Liver (tissue), 9 donors: ENCODE data around the gene USP49. TPM values are rescaled to one million over a fixed set of nuclear protein-coding genes. Genes with fewer than 3 reads are reported as not detected.

ENCODE experiments used
- DNase-seq: peaks from one replicate; pipeline ENCODE4 v3.0.0-alpha.2; 2017; ENCODE audit warnings: low spot score
- H3K27ac ChIP-seq, 2 donors: one replicate each; pipeline ENCODE4 v1.7.0; 2013; ENCODE audit warnings: inconsistent platforms in 2 of 2, low read length in 2 of 2, control low read depth in 1 of 2, low read depth in 1 of 2, mild to moderate bottlenecking in 1 of 2
- H3K27me3 ChIP-seq, 4 donors: one replicate each; pipeline versions ENCODE4 v1.6.1 to v1.7.0; 2013; ENCODE audit warnings: low read length in 3 of 4, inconsistent platforms in 1 of 4, mild to moderate bottlenecking in 1 of 4, moderate library complexity in 1 of 4; ENCODE audit not compliant: control insufficient read depth in 4 of 4, insufficient read depth in 4 of 4
- H3K36me3 ChIP-seq, 4 donors: one replicate each; pipeline versions ENCODE4 v1.6.1 to v1.7.0; 2013; ENCODE audit warnings: low read length in 3 of 4, mild to moderate bottlenecking in 3 of 4, low read depth in 1 of 4, moderate library complexity in 1 of 4; ENCODE audit not compliant: control insufficient read depth in 4 of 4, insufficient read depth in 3 of 4
- H3K4me1 ChIP-seq, 4 donors: one replicate each; pipeline versions ENCODE4 v1.6.1 to v1.7.0; 2013; ENCODE audit warnings: low read length in 3 of 4, mild to moderate bottlenecking in 3 of 4, moderate library complexity in 1 of 4; ENCODE audit not compliant: control insufficient read depth in 4 of 4, insufficient read depth in 4 of 4
- H3K4me3 ChIP-seq, 3 donors: one replicate each; pipeline versions ENCODE4 v1.6.1 to v1.7.0; 2013; ENCODE audit warnings: low read length in 3 of 3, control low read depth in 1 of 3, low read depth in 1 of 3, mild to moderate bottlenecking in 1 of 3
- H3K9ac ChIP-seq, 2 donors: one replicate each; pipeline ENCODE4 v1.7.0; 2013; ENCODE audit warnings: low read length in 2 of 2, mild to moderate bottlenecking in 2 of 2, moderate library complexity in 2 of 2, control low read depth in 1 of 2, low read depth in 1 of 2
- H3K9me3 ChIP-seq, 4 donors: one replicate each; pipeline versions ENCODE4 v1.6.1 to v1.7.0; 2013; ENCODE audit warnings: low read length in 3 of 4; ENCODE audit not compliant: control insufficient read depth in 4 of 4
- ATF3 ChIP-seq: IDR thresholded peaks from 2 replicates; pipeline ENCODE4 v1.6.1; 2016; ENCODE audit warnings: antibody characterized with exemption
- CTCF ChIP-seq: fragments of 150-350 bp; IDR thresholded peaks from 2 replicates; pipeline ENCODE4 v1.5.1; 2017; ENCODE audit warnings: improper control_type of control experiment, low read depth, low read length; ENCODE audit not compliant: missing input control
- EGR1 ChIP-seq, 2 donors: IDR thresholded peaks; 2 replicates each; pipeline ENCODE4 v1.6.1; 2016 to 2018; ENCODE audit warnings: antibody characterized with exemption in 2 of 2, low read depth in 2 of 2
- FOXA1 ChIP-seq: IDR thresholded peaks from 2 replicates; pipeline ENCODE4 v1.6.1; 2016; ENCODE audit warnings: antibody characterized with exemption
- FOXA2 ChIP-seq: IDR thresholded peaks from 2 replicates; pipeline ENCODE4 v1.6.1; 2016; ENCODE audit warnings: antibody characterized with exemption
- GABPA ChIP-seq, 2 donors: IDR thresholded peaks in 1 of 2; conservative IDR thresholded peaks in 1 of 2; 2 replicates each; pipeline ENCODE4 v1.6.1; 2016; ENCODE audit warnings: antibody characterized with exemption in 2 of 2, mild to moderate bottlenecking in 1 of 2, moderate library complexity in 1 of 2
- HNF4A ChIP-seq, 2 donors: conservative IDR thresholded peaks; 2 replicates each; pipeline ENCODE4 v1.6.1; 2016; ENCODE audit warnings: antibody characterized with exemption in 2 of 2, mild to moderate bottlenecking in 2 of 2
- HNF4G ChIP-seq: IDR thresholded peaks from 2 replicates; pipeline ENCODE4 v1.6.1; 2016; ENCODE audit warnings: antibody characterized with exemption
- JUND ChIP-seq, 2 donors: IDR thresholded peaks; 2 replicates each; pipeline ENCODE4 v1.6.1; 2016; ENCODE audit warnings: antibody characterized with exemption in 2 of 2
- MAX ChIP-seq: IDR thresholded peaks from 2 replicates; pipeline ENCODE4 v1.6.1; 2016; ENCODE audit warnings: antibody characterized with exemption
- NR2F2 ChIP-seq: IDR thresholded peaks from 2 replicates; pipeline ENCODE4 v1.6.1; 2016; ENCODE audit warnings: antibody characterized with exemption
- RAD21 ChIP-seq, 2 donors: IDR thresholded peaks; 2 replicates each; pipeline ENCODE4 v1.6.1; 2016; ENCODE audit warnings: antibody characterized with exemption in 2 of 2, mild to moderate bottlenecking in 2 of 2
- REST ChIP-seq: IDR thresholded peaks from 2 replicates; pipeline ENCODE4 v1.6.1; 2016; ENCODE audit warnings: antibody characterized with exemption, mild to moderate bottlenecking
- RXRA ChIP-seq, 2 donors: IDR thresholded peaks; 2 replicates each; pipeline ENCODE4 v1.6.1; 2017 to 2018; ENCODE audit warnings: antibody characterized with exemption in 2 of 2, mild to moderate bottlenecking in 1 of 2
- SP1 ChIP-seq: IDR thresholded peaks from 2 replicates; pipeline ENCODE4 v1.6.1; 2018; ENCODE audit warnings: antibody characterized with exemption, mild to moderate bottlenecking
- TAF1 ChIP-seq: conservative IDR thresholded peaks from 2 replicates; pipeline ENCODE4 v1.6.1; 2016; ENCODE audit warnings: antibody characterized with exemption, mild to moderate bottlenecking
- YY1 ChIP-seq: IDR thresholded peaks from 2 replicates; pipeline ENCODE4 v1.6.1; 2016; ENCODE audit warnings: antibody characterized with exemption, mild to moderate bottlenecking
- ZBTB33 ChIP-seq: IDR thresholded peaks from 2 replicates; pipeline ENCODE4 v1.6.1; 2016; ENCODE audit warnings: antibody characterized with exemption
- WGBS: extraction: QIAGEN DNeasy Blood & Tissue Kit; methylation state at CpG from one replicate; pipeline ENCODE4 v1.1.7; 2013; 5-methylcytosine and 5-hydroxymethylcytosine counted together
- polyA plus RNA-seq, 2 donors: library from polyadenylated mRNA; stranded (reverse) in 1 of 2; unstranded in 1 of 2; fragments of 200-250 nt in 1 of 2; fragments of >200 nt in 1 of 2; fragmentation: Nextera tagmentation in 1 of 2; extraction: Ambion mirVana in 1 of 2; gene quantifications; one replicate each; pipeline versions ENCODE4 v1.2.1 to v1.2.3, GENCODE V29; 2013 to 2015
- total RNA-seq, 2 donors: library from RNA; depleted of rRNA; stranded (reverse); fragments of >200 nt; gene quantifications; one replicate each; pipeline ENCODE4 v1.2.3, GENCODE V29; 2014
- donor health status: healthy.
- donor health status: healthy.
- donor health status: healthy.
- donor health status: healthy.
- donor health status: healthy.

Gene USP49
- total and polyA plus RNA-seq, 4 donors, result 0.33 to 3.4 (median 1.1) TPM

- no peaks in the 10 kb centered on the region for H3K27me3 ChIP-seq
- H3K4me3 ChIP-seq, result peak within 1 kb of the TSS; percentile 91 to 95 (median 93)
- H3K27ac ChIP-seq, result peak within 1 kb of the TSS; percentile 99 to 100
- H3K9me3 ChIP-seq, result no peaks in the 10 kb centered on the region
- TF ChIP-seq FOXA1, result no peak
- TF ChIP-seq SP1, result peak; percentile 88
- TF ChIP-seq HNF4G, result peak; percentile 46
- TF ChIP-seq EGR1 (IDR thresholded peaks at IDR 0.05; ENCODE audit: low read depth in 2 of 2), result no peak
- peak; percentile 20 for TF ChIP-seq NR2F2
- peak; percentile 77 for TF ChIP-seq ZBTB33
- peak; percentile 45 for TF ChIP-seq REST
- TF ChIP-seq HNF4A (conservative IDR thresholded peaks at IDR 0.05), result peak; percentile 66 to 75
- TF ChIP-seq GABPA (IDR thresholded peaks at IDR 0.05 in 1 of 2, conservative IDR thresholded peaks at IDR 0.05 in 1 of 2), result peak; percentile 86 to 96
- TF ChIP-seq TAF1, result peak; percentile 62
- peak; percentile 67 for TF ChIP-seq ATF3
- TF ChIP-seq FOXA2, result no peak
- peak; percentile 32 to 44 for TF ChIP-seq RXRA (IDR thresholded peaks at IDR 0.05)
- TF ChIP-seq YY1, result peak; percentile 78
- TF ChIP-seq RAD21 (IDR thresholded peaks at IDR 0.05), result peak; percentile 45 to 55
- TF ChIP-seq CTCF, result peak; percentile 94
- peak; percentile 91 for TF ChIP-seq MAX
- peak; percentile 83 to 91 for TF ChIP-seq JUND (IDR thresholded peaks at IDR 0.05)
- WGBS, result under 1% methylated on average over 55 of the region's 55 CpGs
- H3K4me1 ChIP-seq, result peaks cover 2 to 36% (median 25%) of the 10 kb centered on the region in 4 donors
- H3K9ac ChIP-seq, result peak within 1 kb of the TSS; percentile 61 to 95
- H3K36me3 ChIP-seq, result peaks cover 0 to 5% (median 4%) of the 10 kb centered on the region in 4 donors
- peak; percentile 97 for DNase-seq
These were observed 25.9 kb upstream of the USP49 start, which contains the start of the genes BYSL and MED20 for GRCh38 chr6:41920921-41921711. Gene BYSL, plus strand, starts transcription at chr6:41921499. Its CDS starts 64 bp downstream, at chr6:41921563. Gene MED20, minus strand, starts transcription at chr6:41921139. Its CDS starts 121 bp downstream, at chr6:41921018.
